BE2C (cell line): ENCODE measurements around the gene DHRS7B.

Source experiments
- DNase-seq: peaks from one replicate; pipeline ENCODE4 v3.0.0-alpha.2; 2020
- H3K27me3 ChIP-seq: fragments of 250-450 bp; sonication (Bioruptor Pico); 2 replicates; pipeline ENCODE4 v1.5.1; 2020; ENCODE audit warnings: mild to moderate bottlenecking
- H3K36me3 ChIP-seq: fragments of 250-450 bp; sonication (Bioruptor Pico); 2 replicates; pipeline ENCODE4 v1.5.1; 2020; ENCODE audit warnings: mild to moderate bottlenecking
- H3K4me1 ChIP-seq: fragments of 250-450 bp; sonication (Bioruptor Pico); 2 replicates; pipeline ENCODE4 v1.5.1; 2020
- H3K4me3 ChIP-seq: 2 replicates; pipeline ENCODE4 v1.5.1; 2011; ENCODE audit warnings: low read depth, low read length
- H3K9me3 ChIP-seq: fragments of 250-450 bp; sonication (Bioruptor Pico); 2 replicates; pipeline ENCODE4 v1.5.1; 2020
- CTCF ChIP-seq: IDR thresholded peaks from 2 replicates; pipeline ENCODE4 v1.5.1; 2012; ENCODE audit warnings: mild to moderate bottlenecking, low read depth, low read length

DHRS7B gene

GRCh38 chr17:21166595-21167210, 39.9 kb downstream of the DHRS7B start:
- Histone ChIP-seq H3K27me3 (no peaks in the 10 kb centered on the region), H3K4me1 (no peaks in the 10 kb centered on the region), H3K4me3 (no peak overlapping the region), H3K9me3 (no peaks in the 10 kb centered on the region), H3K36me3 (no peaks in the 10 kb centered on the region)
- no peak for TF ChIP-seq CTCF
- DNase-seq, result no peak

- Histone ChIP-seq H3K27me3 (no peaks in the 10 kb centered on the region), H3K9me3 (no peaks in the 10 kb centered on the region), H3K4me3 (no peak overlapping the region), H3K36me3 (no peaks in the 10 kb centered on the region), H3K4me1 (no peaks in the 10 kb centered on the region)
- DNase-seq, result no peak
- TF ChIP-seq CTCF, result no peak
Observed at GRCh38 chr17:21167303-21167702, 40.5 kb downstream of the DHRS7B start.

- Histone ChIP-seq H3K4me1 (no peaks in the 10 kb centered on the region), H3K4me3 (no peak overlapping the region), H3K36me3 (no peaks in the 10 kb centered on the region), H3K27me3 (no peaks in the 10 kb centered on the region), H3K9me3 (no peaks in the 10 kb centered on the region)
- TF ChIP-seq CTCF, result no peak
- no peak for DNase-seq
Observed at GRCh38 chr17:21168555-21168865, 41.7 kb downstream of the DHRS7B start.

- H3K27me3 ChIP-seq, result no peaks in the 10 kb centered on the region
- DNase-seq, result no peak
Observed at GRCh38 chr17:21169496-21169895, 42.7 kb downstream of the DHRS7B start.

GRCh38 chr17:21170809-21171208, 44.0 kb downstream of the DHRS7B start:
- no peaks in the 10 kb centered on the region for H3K27me3 ChIP-seq
- no peaks in the 10 kb centered on the region for H3K9me3 ChIP-seq
- no peaks in the 10 kb centered on the region for H3K4me1 ChIP-seq
- no peak for TF ChIP-seq CTCF
- H3K36me3 ChIP-seq, result no peaks in the 10 kb centered on the region
- DNase-seq, result no peak
- H3K4me3 ChIP-seq, result no peak overlapping the region

More at GRCh38 chr17:21169496-21169895, 42.7 kb downstream of the DHRS7B start:
- Histone ChIP-seq H3K36me3 (no peaks in the 10 kb centered on the region), H3K9me3 (no peaks in the 10 kb centered on the region), H3K4me3 (no peak overlapping the region), H3K4me1 (no peaks in the 10 kb centered on the region)
- no peak for TF ChIP-seq CTCF

- no peak overlapping the region for H3K4me3 ChIP-seq
- H3K36me3 ChIP-seq, result no peaks in the 10 kb centered on the region
- no peaks in the 10 kb centered on the region for H3K9me3 ChIP-seq
- no peaks in the 10 kb centered on the region for H3K4me1 ChIP-seq
- no peak for TF ChIP-seq CTCF
- no peak for DNase-seq
- no peaks in the 10 kb centered on the region for H3K27me3 ChIP-seq
Observed at GRCh38 chr17:21171309-21171922, 44.7 kb downstream of the DHRS7B start.
